Right cardiac atrium (tissue), 5 donors: Measurements from ENCODE around the gene RNF146. TPM values are rescaled to one million over a fixed set of nuclear protein-coding genes. Genes with fewer than 3 reads are reported as not detected.

Experiments used
- ATAC-seq, 2 donors: fragments of 200-7000 bp; cut with Tn5 transposase; one replicate each; pipeline versions ENCODE4 v1.8.0 to v1.9.1; 2020; ENCODE audit warnings: moderate library complexity in 2 of 2, mild to moderate bottlenecking in 1 of 2
- DNase-seq, 3 donors: peaks; one replicate each; pipeline ENCODE4 v3.0.0-alpha.2; 2020
- H3K27ac ChIP-seq: one replicate; pipeline ENCODE4 v1.5.1; 2013; ENCODE audit warnings: mild to moderate bottlenecking, low read length, control low read depth, moderate library complexity
- H3K27me3 ChIP-seq: one replicate; pipeline ENCODE4 v1.6.1; 2013; ENCODE audit not compliant: control insufficient read depth, insufficient read depth
- H3K4me1 ChIP-seq: one replicate; pipeline ENCODE4 v1.6.1; 2013; ENCODE audit warnings: low read length; ENCODE audit not compliant: control insufficient read depth, insufficient read depth
- H3K4me3 ChIP-seq: one replicate; pipeline ENCODE4 v1.5.1; 2013; ENCODE audit warnings: low read length, control low read depth
- H3K9me3 ChIP-seq: one replicate; pipeline ENCODE4 v1.6.1; 2013; ENCODE audit warnings: low read length; ENCODE audit not compliant: control insufficient read depth
- WGBS: extraction: QIAGEN DNeasy Blood & Tissue Kit; methylation state at CpG from one replicate; pipeline ENCODE4 v1.1.7; 2013; 5-methylcytosine and 5-hydroxymethylcytosine counted together
- intact Hi-C, 4 donors: fragments of 100-400 bp; cut with DNase I; formaldehyde crosslinking; loops; one replicate each; pipeline versions ENCODE4 v1.11.0 to v1.14.0; 2022 to 2023
- polyA plus RNA-seq: library from polyadenylated mRNA; stranded (reverse); fragments of 200-250 nt; gene quantifications from one replicate; pipeline ENCODE4 v1.2.3, GENCODE V29; 2013
- total RNA-seq, 4 donors: library from RNA; stranded (reverse); fragmentation: NEBNext Ultra II Directional; extraction: Animal tissue kit (Norgen Biotek cat#: 25700); gene quantifications; one replicate each; pipeline ENCODE4 v1.2.1, GENCODE V29; 2021
- donor health status: healthy with polysubstance abuse.
- donor health status: DM: no; HTN: yes; CAD: no.
- donor health status: DM: no; HTN: no; CAD: no.
- donor health status: DM: no; HTN: yes; CAD: no; lungs with severe emphysema.
- donor health status: DM: yes; HTN: yes; CAD: no.

The RNF146 gene
- total and polyA plus RNA-seq, 5 donors: 34.6 to 50.8 (median 43.0) TPM

- ATAC-seq (no peak), DNase-seq (no peak)
- no peaks in the 10 kb centered on the region for H3K27me3 ChIP-seq
- WGBS: 93% methylated on average over 1 of the region's 1 CpG
- intact Hi-C loops: no loop called here
- no peak overlapping the region for H3K27ac ChIP-seq
- H3K9me3 ChIP-seq: no peaks in the 10 kb centered on the region
- no peak overlapping the region for H3K4me3 ChIP-seq
- H3K4me1 ChIP-seq: no peaks in the 10 kb centered on the region
These were observed 3.8 kb upstream of the RNF146 start for GRCh38 chr6:127262896-127263295.

GRCh38 chr6:127263481-127263880 is 3.2 kb upstream of the RNF146 start:
- intact Hi-C loops: no loop called here
- H3K9me3 ChIP-seq: no peaks in the 10 kb centered on the region
- 62% methylated on average over 4 of the region's 4 CpGs for WGBS
- no peak for ATAC-seq
- no peak overlapping the region for H3K27ac ChIP-seq
- DNase-seq: no peak
- H3K4me3 ChIP-seq: no peak overlapping the region
- H3K27me3 ChIP-seq: no peaks in the 10 kb centered on the region
- H3K4me1 ChIP-seq: no peaks in the 10 kb centered on the region

GRCh38 chr6:127266892-127267645 is 405 bp downstream of the RNF146 start:
- Histone ChIP-seq H3K4me3 (peak overlapping the region; percentile 84), H3K27me3 (no peaks in the 10 kb centered on the region), H3K4me1 (no peaks in the 10 kb centered on the region), H3K9me3 (no peaks in the 10 kb centered on the region), H3K27ac (peak overlapping the region; percentile 92)
- peak; percentile 68 to 87 (median 85) for DNase-seq
- under 1% methylated on average over 64 of the region's 64 CpGs for WGBS
- peak; percentile 89 to 92 for ATAC-seq
- intact Hi-C loops: no loop called here

GRCh38 chr6:127267646-127268625 is 1.3 kb downstream of the RNF146 start:
- no peaks in the 10 kb centered on the region for H3K27me3 ChIP-seq
- intact Hi-C loops: no loop called here
- no peaks in the 10 kb centered on the region for H3K9me3 ChIP-seq
- peak in 1 of 3 donors; percentile 40 for DNase-seq
- no peaks in the 10 kb centered on the region for H3K4me1 ChIP-seq
- peak overlapping the region; percentile 92 for H3K27ac ChIP-seq
- H3K4me3 ChIP-seq: peak overlapping the region; percentile 84
- WGBS: 2% methylated on average over 16 of the region's 16 CpGs
- no peak for ATAC-seq

- Histone ChIP-seq H3K27ac (no peak overlapping the region), H3K9me3 (no peaks in the 10 kb centered on the region), H3K4me1 (peaks cover 5% of the 10 kb centered on the region), H3K27me3 (no peaks in the 10 kb centered on the region), H3K4me3 (no peak overlapping the region)
- 89% methylated on average over 3 of the region's 3 CpGs for WGBS
- no peak for ATAC-seq
- intact Hi-C loops: no loop called here
- DNase-seq: no peak
These were observed 5.9 kb downstream of the RNF146 start for GRCh38 chr6:127272576-127272975.

GRCh38 chr6:127273499-127273898 is 6.8 kb downstream of the RNF146 start:
- WGBS: 88% methylated on average over 2 of the region's 2 CpGs
- DNase-seq (no peak), ATAC-seq (no peak)
- Histone ChIP-seq H3K9me3 (no peaks in the 10 kb centered on the region), H3K4me3 (no peak overlapping the region), H3K4me1 (peaks cover 5% of the 10 kb centered on the region), H3K27me3 (no peaks in the 10 kb centered on the region), H3K27ac (no peak overlapping the region)
- intact Hi-C loops: no loop called here

- Histone ChIP-seq H3K4me1 (peaks cover 5% of the 10 kb centered on the region), H3K27ac (no peak overlapping the region), H3K27me3 (no peaks in the 10 kb centered on the region), H3K4me3 (no peak overlapping the region), H3K9me3 (no peaks in the 10 kb centered on the region)
- intact Hi-C loops: no loop called here
- ATAC-seq (no peak), DNase-seq (no peak)
- WGBS: 96% methylated on average over 1 of the region's 1 CpG
These were observed 9.7 kb downstream of the RNF146 start for GRCh38 chr6:127276331-127276730.

- 88% methylated on average over 3 of the region's 3 CpGs for WGBS
- Histone ChIP-seq H3K4me1 (peaks cover 5% of the 10 kb centered on the region), H3K4me3 (no peak overlapping the region), H3K9me3 (no peaks in the 10 kb centered on the region), H3K27me3 (no peaks in the 10 kb centered on the region), H3K27ac (no peak overlapping the region)
- intact Hi-C loops: no loop called here
- no peak for ATAC-seq
- DNase-seq: no peak
These were observed 11.5 kb downstream of the RNF146 start for GRCh38 chr6:127277878-127278843.

GRCh38 chr6:127279815-127280214 is 13.2 kb downstream of the RNF146 start:
- DNase-seq (no peak), ATAC-seq (no peak)
- H3K27me3 ChIP-seq: no peaks in the 10 kb centered on the region
- no peaks in the 10 kb centered on the region for H3K9me3 ChIP-seq
- H3K4me1 ChIP-seq: peaks cover 2% of the 10 kb centered on the region
- H3K4me3 ChIP-seq: no peak overlapping the region
- H3K27ac ChIP-seq: no peak overlapping the region
- WGBS: 27% methylated on average over 1 of the region's 1 CpG
- intact Hi-C loops: no loop called here

GRCh38 chr6:127282184-127282583 is 15.5 kb downstream of the RNF146 start:
- intact Hi-C loops: no loop called here
- Histone ChIP-seq H3K27ac (no peak overlapping the region), H3K27me3 (no peaks in the 10 kb centered on the region), H3K9me3 (no peaks in the 10 kb centered on the region), H3K4me3 (no peak overlapping the region), H3K4me1 (peaks cover 2% of the 10 kb centered on the region)
- WGBS: 98% methylated on average over 1 of the region's 1 CpG
- DNase-seq: no peak
- ATAC-seq: no peak
